DND-41 (cell line): ENCODE measurements around the gene HSFX1.

Experiments used
- CTCF ChIP-seq: IDR thresholded peaks from 2 replicates; pipeline ENCODE4 v1.5.1; 2012; ENCODE audit warnings: borderline replicate concordance, low read length, moderate library complexity, mild to moderate bottlenecking; ENCODE audit not compliant: poor library complexity, severe bottlenecking; ENCODE audit errors: extremely low read depth
- EZH2 ChIP-seq: IDR thresholded peaks from 3 replicates; pipeline ENCODE4 v1.6.1; 2012; ENCODE audit warnings: borderline replicate concordance, low read depth, mild to moderate bottlenecking, moderate library complexity, low read length, inconsistent platforms; ENCODE audit not compliant: severe bottlenecking

- no peak for TF ChIP-seq CTCF
- no peak for TF ChIP-seq EZH2
Measured at GRCh38 chrX:149803458-149804062, 29.7 kb downstream of the HSFX1 start.
